ENCODE data around the gene CCDC136. TPM values are rescaled to one million over a fixed set of nuclear protein-coding genes. Genes with fewer than 3 reads are reported as not detected.

The CCDC136 gene
- total RNA-seq, 1 donor from 2014 or later = 44.2 TPM

DNA sequence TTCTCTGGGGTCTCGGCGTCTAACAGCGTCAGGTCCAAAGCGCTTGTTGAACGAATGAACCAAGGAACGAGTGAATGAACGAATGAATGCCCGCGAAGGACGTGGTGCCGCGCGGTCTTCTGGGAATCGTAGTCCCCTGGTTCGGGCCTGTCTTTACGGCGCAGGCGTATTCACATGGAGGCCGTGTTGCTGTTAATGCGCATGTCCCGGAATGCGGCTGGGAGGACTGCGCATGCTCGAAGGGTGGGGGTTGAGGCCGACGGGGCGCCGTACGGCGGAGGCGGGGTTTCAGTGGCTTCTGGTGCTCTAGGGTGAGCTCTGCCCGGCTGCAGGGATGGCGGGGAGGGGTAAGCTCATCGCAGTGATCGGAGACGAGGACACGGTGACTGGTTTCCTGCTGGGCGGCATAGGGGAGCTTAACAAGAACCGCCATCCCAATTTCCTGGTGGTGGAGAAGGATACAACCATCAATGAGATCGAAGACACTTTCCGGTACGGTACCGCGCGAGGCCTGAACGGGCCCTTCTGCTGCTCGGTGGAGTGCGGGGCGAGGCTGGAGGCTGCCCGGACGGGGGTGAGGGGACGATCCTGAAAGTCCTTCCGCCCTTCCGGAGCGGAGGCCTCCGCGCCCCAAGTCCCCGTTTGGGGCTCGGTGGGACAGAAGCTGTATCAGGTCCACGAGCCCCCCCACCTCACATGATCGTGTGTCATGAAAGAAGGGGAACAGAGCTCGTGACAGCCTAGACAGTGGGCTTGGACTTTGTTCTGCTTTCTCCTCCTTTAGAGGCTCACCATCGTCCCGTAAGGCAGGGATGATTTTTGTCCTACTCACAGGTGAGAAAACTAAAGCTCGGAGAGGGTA is 71.0 kb downstream of the CCDC136 start, which contains the start of gene ATP6V1F:
Gene ATP6V1F, plus strand, starts transcription at position 286 of the 862 bp plus-strand sequence. Its CDS starts 49 bp downstream, at position 335.
- peaks cover 17% of the 10 kb centered on the region for H3K36me3 Mint-ChIP-seq
- peak; percentile 99 for DNase-seq (ENCODE audit: extremely low spot score, unreplicated experiment)
- no peaks in the 10 kb centered on the region for H3K9me3 Mint-ChIP-seq
- H3K27me3 Mint-ChIP-seq = peaks cover 9% of the 10 kb centered on the region
- H3K4me1 Mint-ChIP-seq (ENCODE audit: unreplicated experiment) = peaks cover 43% of the 10 kb centered on the region
- peak within 1 kb of the TSS; percentile 97 for H3K4me3 Mint-ChIP-seq
- peak within 1 kb of the TSS; percentile 88 for H3K27ac Mint-ChIP-seq
- TF ChIP-seq, protein P1, sequence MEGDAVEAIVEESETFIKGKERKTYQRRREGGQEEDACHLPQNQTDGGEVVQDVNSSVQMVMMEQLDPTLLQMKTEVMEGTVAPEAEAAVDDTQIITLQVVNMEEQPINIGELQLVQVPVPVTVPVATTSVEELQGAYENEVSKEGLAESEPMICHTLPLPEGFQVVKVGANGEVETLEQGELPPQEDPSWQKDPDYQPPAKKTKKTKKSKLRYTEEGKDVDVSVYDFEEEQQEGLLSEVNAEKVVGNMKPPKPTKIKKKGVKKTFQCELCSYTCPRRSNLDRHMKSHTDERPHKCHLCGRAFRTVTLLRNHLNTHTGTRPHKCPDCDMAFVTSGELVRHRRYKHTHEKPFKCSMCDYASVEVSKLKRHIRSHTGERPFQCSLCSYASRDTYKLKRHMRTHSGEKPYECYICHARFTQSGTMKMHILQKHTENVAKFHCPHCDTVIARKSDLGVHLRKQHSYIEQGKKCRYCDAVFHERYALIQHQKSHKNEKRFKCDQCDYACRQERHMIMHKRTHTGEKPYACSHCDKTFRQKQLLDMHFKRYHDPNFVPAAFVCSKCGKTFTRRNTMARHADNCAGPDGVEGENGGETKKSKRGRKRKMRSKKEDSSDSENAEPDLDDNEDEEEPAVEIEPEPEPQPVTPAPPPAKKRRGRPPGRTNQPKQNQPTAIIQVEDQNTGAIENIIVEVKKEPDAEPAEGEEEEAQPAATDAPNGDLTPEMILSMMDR (conservative IDR thresholded peaks at IDR 0.05) = peak; percentile 50

DNA sequence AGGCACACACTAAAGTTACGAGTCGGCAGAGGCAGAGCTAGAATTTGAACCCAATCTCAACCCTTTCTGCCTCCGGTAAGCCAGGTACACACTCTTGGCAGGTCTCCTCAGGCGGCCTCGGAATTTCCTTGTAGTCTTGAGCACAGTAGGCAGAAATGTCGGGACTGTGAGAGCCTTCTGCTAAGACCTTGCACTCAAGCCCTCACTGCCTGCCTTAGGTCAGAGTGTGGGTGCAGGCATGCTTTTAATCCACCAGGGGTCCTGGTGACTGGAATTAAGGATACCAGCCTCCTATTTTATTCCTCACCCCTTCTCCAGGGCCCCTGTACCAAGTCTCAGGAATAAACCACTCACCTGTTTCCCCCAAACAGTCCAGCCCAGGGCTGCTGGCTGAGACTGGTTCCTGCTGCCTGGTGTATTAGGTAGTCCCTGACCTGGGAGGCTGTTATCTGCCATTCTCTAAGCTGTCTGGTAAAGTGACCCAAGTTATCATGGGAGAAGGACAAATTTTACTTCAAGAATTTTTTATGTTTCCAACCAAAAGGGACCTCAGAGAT is 71.7 kb downstream of the CCDC136 start:
- peak overlapping the region; percentile 97 for H3K4me3 Mint-ChIP-seq
- H3K27ac Mint-ChIP-seq = peak overlapping the region; percentile 88
- no peaks in the 10 kb centered on the region for H3K9me3 Mint-ChIP-seq
- peaks cover 14% of the 10 kb centered on the region for H3K27me3 Mint-ChIP-seq
- peaks cover 17% of the 10 kb centered on the region for H3K36me3 Mint-ChIP-seq
- peaks cover 50% of the 10 kb centered on the region for H3K4me1 Mint-ChIP-seq (ENCODE audit: unreplicated experiment)
- DNase-seq (ENCODE audit: extremely low spot score, unreplicated experiment) = no peak
- TF ChIP-seq, protein P1 (conservative IDR thresholded peaks at IDR 0.05) = peak; percentile 79

DNA sequence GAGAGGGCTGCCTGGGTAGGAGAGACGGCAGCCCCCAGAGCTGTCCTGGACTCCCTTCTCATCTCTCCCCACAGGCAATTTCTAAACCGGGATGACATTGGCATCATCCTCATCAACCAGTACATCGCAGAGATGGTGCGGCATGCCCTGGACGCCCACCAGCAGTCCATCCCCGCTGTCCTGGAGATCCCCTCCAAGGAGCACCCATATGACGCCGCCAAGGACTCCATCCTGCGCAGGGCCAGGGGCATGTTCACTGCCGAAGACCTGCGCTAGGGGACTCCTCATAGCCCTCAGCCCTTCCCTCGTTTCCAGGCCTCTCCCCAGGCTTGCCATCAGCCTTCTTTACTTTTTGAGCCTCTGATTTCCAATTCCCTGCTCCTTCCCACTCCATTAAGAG is 73.5 kb downstream of the CCDC136 start:
- peaks cover 17% of the 10 kb centered on the region for H3K36me3 Mint-ChIP-seq
- peak overlapping the region; percentile 59 for H3K4me3 Mint-ChIP-seq
- peaks cover 22% of the 10 kb centered on the region for H3K27me3 Mint-ChIP-seq
- TF ChIP-seq, protein P1 (conservative IDR thresholded peaks at IDR 0.05) = no peak
- DNase-seq (ENCODE audit: extremely low spot score, unreplicated experiment) = no peak
- H3K4me1 Mint-ChIP-seq (ENCODE audit: unreplicated experiment) = peaks cover 54% of the 10 kb centered on the region
- H3K9me3 Mint-ChIP-seq = no peaks in the 10 kb centered on the region
- no peak overlapping the region for H3K27ac Mint-ChIP-seq

DNA sequence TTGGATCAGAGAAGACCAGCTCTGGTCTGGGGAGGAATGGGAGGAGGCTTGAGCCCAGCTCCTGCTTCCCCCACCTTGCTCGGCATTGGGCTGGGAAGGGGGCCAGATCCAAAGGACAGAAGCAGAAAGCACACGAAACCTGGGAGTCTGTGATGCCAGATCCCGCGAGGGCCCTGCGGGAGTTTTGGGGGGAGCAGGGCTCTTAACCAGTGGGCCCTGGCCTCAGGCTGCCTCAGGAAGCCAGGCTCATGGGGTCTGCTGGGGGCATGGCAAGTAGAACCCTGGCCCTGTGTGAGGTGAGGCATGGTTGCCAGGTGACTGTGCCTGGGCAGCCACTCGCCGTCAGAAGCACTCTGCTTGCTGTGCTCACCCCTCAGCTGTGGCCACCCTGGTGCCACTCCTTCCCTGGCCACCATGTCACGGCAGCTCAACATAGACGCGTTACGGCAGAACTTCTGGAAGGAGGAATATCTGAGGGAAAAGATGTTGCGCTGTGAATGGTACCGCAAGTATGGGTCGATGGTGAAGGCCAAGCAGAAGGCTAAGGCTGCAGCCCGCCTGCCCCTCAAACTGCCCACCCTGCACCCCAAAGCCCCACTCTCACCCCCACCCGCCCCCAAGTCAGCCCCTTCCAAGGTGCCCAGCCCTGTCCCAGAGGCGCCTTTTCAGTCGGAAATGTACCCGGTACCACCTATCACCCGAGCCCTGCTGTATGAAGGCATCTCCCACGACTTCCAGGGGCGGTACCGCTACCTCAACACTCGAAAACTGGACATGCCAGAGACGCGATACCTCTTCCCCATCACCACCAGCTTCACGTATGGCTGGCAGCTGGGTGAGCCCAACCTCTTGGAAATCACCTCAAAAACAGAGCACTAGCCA is 74.5 kb downstream of the CCDC136 start:
- DNase-seq (ENCODE audit: extremely low spot score, unreplicated experiment) = no peak
- Mint-ChIP-seq H3K27me3 (peaks cover 27% of the 10 kb centered on the region), H3K4me3 (peak overlapping the region; percentile 59), H3K4me1 (ENCODE audit: unreplicated experiment) (peaks cover 45% of the 10 kb centered on the region), H3K36me3 (peaks cover 17% of the 10 kb centered on the region), H3K27ac (no peak overlapping the region), H3K9me3 (no peaks in the 10 kb centered on the region)
- TF ChIP-seq, protein P1 (conservative IDR thresholded peaks at IDR 0.05) = no peak

DNA sequence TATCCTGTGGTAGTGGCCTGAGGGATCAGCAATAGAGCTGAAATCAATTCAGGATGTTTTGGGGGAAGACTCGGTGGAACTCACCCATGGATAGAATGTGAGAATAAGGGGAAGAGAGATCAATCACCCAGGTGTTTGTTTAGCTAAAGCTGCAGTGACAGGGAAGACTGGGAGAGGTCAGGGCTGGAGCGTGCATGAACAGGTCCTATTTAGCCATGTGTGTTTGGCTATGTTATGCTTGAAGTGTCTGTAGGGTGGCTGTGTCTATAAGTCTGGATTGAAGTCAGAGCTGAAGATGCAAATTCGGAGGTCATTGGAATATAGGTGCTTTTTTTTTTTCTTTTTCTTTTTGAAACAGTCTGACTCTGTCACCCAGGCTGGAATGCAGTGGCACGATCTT is 75.5 kb downstream of the CCDC136 start:
- H3K4me3 Mint-ChIP-seq = peak overlapping the region; percentile 40
- TF ChIP-seq, protein P1 (conservative IDR thresholded peaks at IDR 0.05) = no peak
- peak overlapping the region; percentile 4 for H3K27ac Mint-ChIP-seq
- no peaks in the 10 kb centered on the region for H3K9me3 Mint-ChIP-seq
- H3K36me3 Mint-ChIP-seq = peaks cover 17% of the 10 kb centered on the region
- H3K27me3 Mint-ChIP-seq = peaks cover 35% of the 10 kb centered on the region
- H3K4me1 Mint-ChIP-seq (ENCODE audit: unreplicated experiment) = peaks cover 43% of the 10 kb centered on the region
- no peak for DNase-seq (ENCODE audit: extremely low spot score, unreplicated experiment)

All from type B pancreatic cell (in vitro differentiated cells).